BJ (cell line): ENCODE results near the gene KIAA0825. TPM values are rescaled to one million over a fixed set of nuclear protein-coding genes. Genes with fewer than 3 reads are reported as not detected.

ENCODE experiments used
- CTCF ChIA-PET: fragments of 350-600 bp; formaldehyde crosslinking; extraction: SDS; loops from one replicate; lab custom pipeline; 2021; ENCODE audit warnings: antibody characterized with exemption, inconsistent platforms; lab: Yijun Ruan, JAX
- POLR2A ChIA-PET: fragments of 300-600 bp; sonication (Branson Sonifier 250); formaldehyde crosslinking; extraction: SDS; loops from one replicate; lab custom pipeline; 2021; ENCODE audit warnings: antibody characterized with exemption; lab: Charles Lee
- DNase-seq: peaks from one replicate; pipeline ENCODE4 v3.0.0-alpha.2; 2011; ENCODE audit warnings: low read depth
- H3K27me3 ChIP-seq: 2 replicates; pipeline ENCODE4 v1.6.0; 2011; ENCODE audit warnings: low read length; ENCODE audit not compliant: control insufficient read depth, insufficient read depth
- H3K36me3 ChIP-seq: 2 replicates; pipeline ENCODE4 v1.5.1; 2011; ENCODE audit warnings: low read length; ENCODE audit not compliant: control insufficient read depth, insufficient read depth
- H3K4me3 ChIP-seq: 2 replicates; pipeline ENCODE4 v1.5.1; 2011; ENCODE audit warnings: low read depth, mild to moderate bottlenecking, control low read depth, low read length
- CTCF ChIP-seq: IDR thresholded peaks from 2 replicates; pipeline ENCODE4 v1.5.1; 2011; ENCODE audit warnings: low read depth, mild to moderate bottlenecking, control low read depth, inconsistent platforms, low read length, moderate library complexity; ENCODE audit not compliant: insufficient read depth
- polyA plus RNA-seq: library from polyadenylated mRNA; depleted of rRNA; stranded (reverse); fragments of >200 nt; gene quantifications from 2 replicates; pipeline ENCODE4 v1.2.3, GENCODE V29; 2011

The KIAA0825 gene
- polyA plus RNA-seq, 1 experiment, result 0.69 TPM

DNA sequence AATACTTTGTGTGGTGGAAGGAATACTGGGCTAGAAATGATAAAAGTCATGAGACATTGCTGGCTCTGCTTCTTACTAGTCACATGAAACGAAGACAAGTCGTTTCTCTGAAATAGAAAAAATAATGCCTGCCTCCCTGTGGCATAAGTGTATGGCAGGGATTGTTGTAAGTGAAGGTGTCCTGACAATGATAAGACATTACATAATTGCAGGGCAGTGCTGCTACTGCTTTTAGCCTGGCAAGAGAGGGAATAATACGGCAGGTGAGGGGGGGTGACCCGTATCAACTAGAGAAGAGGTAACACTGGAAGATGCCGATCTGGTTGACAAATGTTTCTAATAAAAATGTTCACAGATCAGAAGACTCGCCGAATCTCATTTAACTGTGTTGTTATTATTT lies 314.3 kb downstream of the KIAA0825 start:
- ChIA-PET POLR2A (no interaction called here), CTCF (no interaction called here)
- no peak for TF ChIP-seq CTCF
- Histone ChIP-seq H3K27me3 (no peaks in the 10 kb centered on the region), H3K36me3 (no peaks in the 10 kb centered on the region), H3K4me3 (no peak overlapping the region)
- no peak for DNase-seq

- ChIA-PET CTCF (interaction anchor here (0.6 kb wide), 1 partner anchor 236 kb away, joined by 3 read pairs; no protein-coding TSS in a partner anchor), POLR2A (no interaction called here)
- no peak overlapping the region for H3K4me3 ChIP-seq
- H3K36me3 ChIP-seq, result no peaks in the 10 kb centered on the region
- H3K27me3 ChIP-seq, result no peaks in the 10 kb centered on the region
- TF ChIP-seq CTCF, result no peak
- peak; percentile 46 for DNase-seq
Observed at GRCh38 chr5:94288937-94289336, 329.5 kb downstream of the KIAA0825 start.

DNA sequence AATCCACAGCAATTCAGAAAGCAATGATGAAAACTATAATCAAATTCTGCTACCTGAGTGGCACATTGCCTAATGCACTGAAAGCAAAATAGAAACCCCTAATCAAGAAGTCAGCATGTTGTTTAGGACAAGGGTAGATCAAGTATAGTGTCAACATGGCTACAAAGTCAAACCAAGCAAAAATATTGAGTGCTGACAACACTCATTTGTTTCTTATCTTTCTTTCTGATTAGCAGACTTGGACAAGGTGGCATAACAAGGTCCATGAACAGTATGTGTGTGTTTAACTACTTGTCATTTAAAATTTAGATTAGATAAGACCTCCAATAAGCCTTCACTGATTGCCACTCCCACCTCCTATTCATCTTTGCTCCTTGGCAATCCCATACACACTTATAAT lies 332.4 kb downstream of the KIAA0825 start:
- CTCF ChIA-PET, result no interaction called here
- POLR2A ChIA-PET, result no interaction called here
- no peak for DNase-seq
- Histone ChIP-seq H3K27me3 (no peaks in the 10 kb centered on the region), H3K36me3 (no peaks in the 10 kb centered on the region), H3K4me3 (no peak overlapping the region)
- no peak for TF ChIP-seq CTCF

- Histone ChIP-seq H3K36me3 (no peaks in the 10 kb centered on the region), H3K27me3 (no peaks in the 10 kb centered on the region), H3K4me3 (no peak overlapping the region)
- POLR2A ChIA-PET, result no interaction called here
- TF ChIP-seq CTCF, result no peak
- CTCF ChIA-PET, result no interaction called here
- no peak for DNase-seq
Observed at GRCh38 chr5:94283093-94283492, 335.3 kb downstream of the KIAA0825 start.

- no peak for DNase-seq
- POLR2A ChIA-PET, result no interaction called here
- H3K27me3 ChIP-seq, result no peaks in the 10 kb centered on the region
- CTCF ChIA-PET, result no interaction called here
- H3K36me3 ChIP-seq, result no peaks in the 10 kb centered on the region
- no peak overlapping the region for H3K4me3 ChIP-seq
- TF ChIP-seq CTCF, result no peak
Observed at GRCh38 chr5:94281236-94281801, 337.1 kb downstream of the KIAA0825 start.
